Central memory CD8-positive, alpha-beta T cell (primary cell): ENCODE results near the gene MGST3.
A peak's percentile ranks its signal among the peaks of the same experiment; 100 is the strongest.
"Not testable (repeated sequence)": the region's sequence is repeated elsewhere in the genome, so short reads cannot be mapped to it uniquely, and the experiment has no call there.

ENCODE experiments used
- ATAC-seq: fragments of 150-1000 bp; cut with Tn5 transposase; replicated peaks from 2 replicates; pipeline ENCODE4 v1.10.0; 2022; ENCODE audit warnings: mild to moderate bottlenecking, moderate FRiP score, moderate number of reproducible peaks; ENCODE audit not compliant: poor library complexity, severe bottlenecking; ENCODE audit errors: extremely low read depth
- DNase-seq, 2 donors: peaks; one replicate each; pipeline ENCODE4 v3.0.0; 2021; ENCODE audit warnings: low spot score in 2 of 2
- H3K27ac Mint-ChIP-seq: one replicate; pipeline ENCODE4 v1.8.0; 2022; ENCODE audit warnings: low read depth, mild to moderate bottlenecking, moderate library complexity, mixed read lengths
- H3K27me3 Mint-ChIP-seq: one replicate; pipeline ENCODE4 v1.8.0; 2022; ENCODE audit warnings: mixed read lengths
- H3K36me3 Mint-ChIP-seq: one replicate; pipeline ENCODE4 v1.8.0; 2022; ENCODE audit warnings: mild to moderate bottlenecking, moderate library complexity, mixed read lengths; ENCODE audit not compliant: insufficient read depth
- H3K4me1 Mint-ChIP-seq: one replicate; pipeline ENCODE4 v1.8.0; 2022; ENCODE audit warnings: mixed read lengths
- H3K4me3 Mint-ChIP-seq: one replicate; pipeline ENCODE4 v1.8.0; 2022; ENCODE audit warnings: mild to moderate bottlenecking, moderate library complexity, mixed read lengths
- H3K9me3 Mint-ChIP-seq: one replicate; pipeline ENCODE4 v1.8.0; 2022; ENCODE audit warnings: mixed read lengths

Gene MGST3

GRCh38 chr1:165697881-165698760 lies 67.1 kb downstream of the MGST3 start, which contains the start of gene ALDH9A1:
Gene ALDH9A1 (minus strand): TSS chr1:165698562. CDS start chr1:165698558, 4 bp downstream.
- Mint-ChIP-seq H3K9me3 (no peaks in the 10 kb centered on the region), H3K27me3 (no peaks in the 10 kb centered on the region), H3K27ac (peak within 1 kb of the TSS; percentile 93), H3K4me3 (peak within 1 kb of the TSS; percentile 95), H3K4me1 (peaks cover 28% of the 10 kb centered on the region), H3K36me3 (peaks cover 17% of the 10 kb centered on the region)
- DNase-seq (peak; percentile 72 to 77), ATAC-seq (peak; percentile 93)

- H3K36me3 Mint-ChIP-seq = peaks cover 11% of the 10 kb centered on the region
- peaks cover 28% of the 10 kb centered on the region for H3K4me1 Mint-ChIP-seq
- no peaks in the 10 kb centered on the region for H3K9me3 Mint-ChIP-seq
- peak; percentile 3 for ATAC-seq
- H3K27me3 Mint-ChIP-seq = no peaks in the 10 kb centered on the region
- DNase-seq = no peak
- peak overlapping the region; percentile 95 for H3K4me3 Mint-ChIP-seq
- H3K27ac Mint-ChIP-seq = peak overlapping the region; percentile 93
Measured at GRCh38 chr1:165698761-165699052, 67.7 kb downstream of the MGST3 start.

GRCh38 chr1:165699577-165699976 lies 68.5 kb downstream of the MGST3 start:
- H3K27me3 Mint-ChIP-seq = no peaks in the 10 kb centered on the region
- H3K9me3 Mint-ChIP-seq = no peaks in the 10 kb centered on the region
- H3K4me1 Mint-ChIP-seq = peaks cover 28% of the 10 kb centered on the region
- DNase-seq (no peak), ATAC-seq (no peak)
- H3K4me3 Mint-ChIP-seq = no peak overlapping the region
- no peak overlapping the region for H3K27ac Mint-ChIP-seq
- peaks cover 7% of the 10 kb centered on the region for H3K36me3 Mint-ChIP-seq

- not testable (repeated sequence) for ATAC-seq, DNase-seq, H3K27ac Mint-ChIP-seq, H3K9me3 Mint-ChIP-seq, H3K4me3 Mint-ChIP-seq, H3K36me3 Mint-ChIP-seq
- H3K4me1 Mint-ChIP-seq = peaks cover 13% of the 10 kb centered on the region
- peaks cover 16% of the 10 kb centered on the region for H3K27me3 Mint-ChIP-seq
Measured at GRCh38 chr1:165701922-165702321, 70.9 kb downstream of the MGST3 start.

- H3K27ac Mint-ChIP-seq = no peak overlapping the region
- H3K4me1 Mint-ChIP-seq = no peaks in the 10 kb centered on the region
- no peak overlapping the region for H3K4me3 Mint-ChIP-seq
Measured at GRCh38 chr1:165703648-165704047, 72.6 kb downstream of the MGST3 start.

More at GRCh38 chr1:165703648-165704047, 72.6 kb downstream of the MGST3 start:
- Mint-ChIP-seq H3K36me3 (peaks cover 1% of the 10 kb centered on the region), H3K27me3 (peaks cover 33% of the 10 kb centered on the region), H3K9me3 (no peaks in the 10 kb centered on the region)
- ATAC-seq (no peak), DNase-seq (no peak)
